ENCODE data around the gene CENPT. TPM values are rescaled to one million over a fixed set of nuclear protein-coding genes. Genes with fewer than 3 reads are reported as not detected.

Gene CENPT
- polyA plus RNA-seq, 2 of the 4 experiments (the other 2 are of a cell fraction) = 19.1 to 36.9 TPM

DNA sequence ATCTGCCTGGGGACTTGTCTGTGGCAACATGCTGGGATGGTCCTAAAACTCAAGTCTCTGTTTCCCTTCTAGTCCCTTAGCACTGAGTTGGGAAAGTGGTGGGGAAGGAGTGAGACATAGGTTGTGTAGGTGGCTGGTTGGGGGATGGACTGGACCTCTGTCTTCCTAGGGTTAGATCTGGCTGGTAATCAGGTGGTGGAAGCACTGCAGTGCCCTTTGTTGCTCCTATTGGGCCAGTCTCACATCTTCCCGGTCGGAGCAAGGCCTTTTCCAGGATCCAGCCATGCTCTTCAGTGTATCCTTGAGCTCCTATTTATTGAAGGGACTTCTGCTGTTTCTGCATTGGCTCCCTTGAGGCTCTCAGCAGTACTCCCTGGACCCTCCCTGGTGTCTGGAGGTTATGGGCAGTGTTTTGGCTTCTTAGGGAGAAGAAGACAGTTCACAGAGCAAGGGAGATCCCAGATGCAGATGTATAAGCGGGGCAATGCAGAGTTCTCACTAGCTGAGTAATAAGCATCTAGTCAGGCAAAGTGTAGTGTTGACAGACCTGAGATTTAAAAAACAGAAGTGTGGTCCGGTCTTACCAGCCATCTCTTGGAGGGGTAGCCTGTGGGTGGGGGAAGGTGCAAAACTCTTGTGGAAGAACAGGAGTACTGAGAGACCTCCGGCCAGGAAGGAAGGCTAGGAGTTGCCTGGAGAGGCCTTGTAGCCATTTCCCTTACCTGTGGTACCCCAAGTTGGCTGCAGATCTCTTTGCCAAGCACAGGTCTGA lies 2.0 kb downstream of the CENPT start:
- H3K4me1 ChIP-seq = peaks cover 40% of the 10 kb centered on the region
- 87% methylated on average over 5 of the region's 5 CpGs for WGBS (ENCODE audit: missing lambda C conversion rate)
- no peak for FAIRE-seq
- no peak for DNase-seq (ENCODE audit: low read depth in 1 of 2, low spot score in 1 of 2)
- peak overlapping the region; percentile 93 for H3K4me3 ChIP-seq
- H3K4me2 ChIP-seq = peak overlapping the region; percentile 87
- TF ChIP-seq POLR2A (IDR thresholded peaks at IDR 0.05; ENCODE audit: low read length) = no peak
- TF ChIP-seq CEBPB (IDR thresholded peaks at IDR 0.05) = no peak
- TF ChIP-seq, protein P1, sequence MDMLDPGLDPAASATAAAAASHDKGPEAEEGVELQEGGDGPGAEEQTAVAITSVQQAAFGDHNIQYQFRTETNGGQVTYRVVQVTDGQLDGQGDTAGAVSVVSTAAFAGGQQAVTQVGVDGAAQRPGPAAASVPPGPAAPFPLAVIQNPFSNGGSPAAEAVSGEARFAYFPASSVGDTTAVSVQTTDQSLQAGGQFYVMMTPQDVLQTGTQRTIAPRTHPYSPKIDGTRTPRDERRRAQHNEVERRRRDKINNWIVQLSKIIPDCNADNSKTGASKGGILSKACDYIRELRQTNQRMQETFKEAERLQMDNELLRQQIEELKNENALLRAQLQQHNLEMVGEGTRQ (IDR thresholded peaks at IDR 0.05) = no peak
- TF ChIP-seq MYC (IDR thresholded peaks at IDR 0.05; ENCODE audit: borderline replicate concordance, low read length) = no peak
- no peak for TF ChIP-seq KDM5A (IDR thresholded peaks at IDR 0.05)
- no peak for TF ChIP-seq SREBF2 (IDR thresholded peaks at IDR 0.05)
- TF ChIP-seq ZNF302 (CRISPR knock-in tag; IDR thresholded peaks at IDR 0.05) = no peak
- no peak for TF ChIP-seq EHMT2 (IDR thresholded peaks at IDR 0.05; ENCODE audit: low read depth)
- no peak for TF ChIP-seq EHF (CRISPR knock-in tag; IDR thresholded peaks at IDR 0.05)
- TF ChIP-seq HDAC2 (IDR thresholded peaks at IDR 0.05) = no peak
- TF ChIP-seq, protein P2, sequence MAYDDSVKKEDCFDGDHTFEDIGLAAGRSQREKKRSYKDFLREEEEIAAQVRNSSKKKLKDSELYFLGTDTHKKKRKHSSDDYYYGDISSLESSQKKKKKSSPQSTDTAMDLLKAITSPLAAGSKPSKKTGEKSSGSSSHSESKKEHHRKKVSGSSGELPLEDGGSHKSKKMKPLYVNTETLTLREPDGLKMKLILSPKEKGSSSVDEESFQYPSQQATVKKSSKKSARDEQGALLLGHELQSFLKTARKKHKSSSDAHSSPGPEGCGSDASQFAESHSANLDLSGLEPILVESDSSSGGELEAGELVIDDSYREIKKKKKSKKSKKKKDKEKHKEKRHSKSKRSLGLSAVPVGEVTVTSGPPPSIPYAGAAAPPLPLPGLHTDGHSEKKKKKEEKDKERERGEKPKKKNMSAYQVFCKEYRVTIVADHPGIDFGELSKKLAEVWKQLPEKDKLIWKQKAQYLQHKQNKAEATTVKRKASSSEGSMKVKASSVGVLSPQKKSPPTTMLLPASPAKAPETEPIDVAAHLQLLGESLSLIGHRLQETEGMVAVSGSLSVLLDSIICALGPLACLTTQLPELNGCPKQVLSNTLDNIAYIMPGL (CRISPR knock-in tag; IDR thresholded peaks at IDR 0.05; ENCODE audit: borderline replicate concordance) = no peak
- no peak for TF ChIP-seq CHD4 (IDR thresholded peaks at IDR 0.05; ENCODE audit: borderline replicate concordance)
- no peak for TF ChIP-seq JUN (IDR thresholded peaks at IDR 0.05)
- TF ChIP-seq ZSCAN20 (CRISPR knock-in tag; IDR thresholded peaks at IDR 0.05) = no peak
- TF ChIP-seq KDM1A (IDR thresholded peaks at IDR 0.05; ENCODE audit: low read depth) = no peak
- TF ChIP-seq FOSL2 (IDR thresholded peaks at IDR 0.05) = no peak
- no peak for TF ChIP-seq FOSL2 (CRISPR knock-in tag; IDR thresholded peaks at IDR 0.05)
- TF ChIP-seq HEYL (CRISPR knock-in tag; IDR thresholded peaks at IDR 0.05) = no peak
- TF ChIP-seq EP300 (IDR thresholded peaks at IDR 0.05) = no peak
- no peaks in the 10 kb centered on the region for H3K9me3 ChIP-seq
- peak overlapping the region; percentile 89 to 98 for H3K27ac ChIP-seq
- no peak for ATAC-seq
- POLR2A ChIA-PET = interaction anchor here (0.7 to 0.9 kb wide), 4 partner anchors 12 to 39 kb away, joined by 4 to 7 read pairs (median 4); partner anchors contain the start of genes RANBP10 and TSNAXIP1
- CTCF ChIA-PET = interaction anchor here (1.1 to 4.1 kb wide), 4 partner anchors 22 to 64 kb away, joined by 3 to 38 read pairs (median 4); no protein-coding TSS in a partner anchor

DNA sequence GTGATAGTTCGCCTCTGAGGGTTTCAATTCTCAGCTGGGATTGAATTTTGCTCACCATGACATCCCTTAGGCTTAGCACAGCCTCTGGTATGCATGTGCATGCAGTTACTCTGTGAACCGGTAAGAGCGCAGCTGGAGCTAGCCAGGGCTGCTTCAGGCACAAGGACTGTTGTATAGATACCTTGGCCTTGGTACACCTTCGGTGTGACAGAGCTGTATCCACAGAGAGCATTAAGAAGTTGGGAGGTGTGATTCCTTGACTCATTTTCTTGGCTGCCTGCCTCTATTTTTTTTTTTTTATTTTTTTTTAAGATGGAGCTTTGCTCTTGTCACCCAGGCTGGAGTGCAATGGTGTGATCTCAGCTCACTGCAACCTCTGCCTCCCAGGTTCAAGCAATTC lies 3.0 kb downstream of the CENPT start:
- H3K4me3 ChIP-seq = no peak overlapping the region

More for the DNA sequence above, 3.0 kb downstream of the CENPT start:
- WGBS (ENCODE audit: missing lambda C conversion rate) = 90% methylated on average over 4 of the region's 4 CpGs
- Histone ChIP-seq H3K4me2 (peak overlapping the region; percentile 87), H3K27ac (no peak overlapping the region), H3K9me3 (no peaks in the 10 kb centered on the region), H3K4me1 (peaks cover 40% of the 10 kb centered on the region)
- ChIA-PET CTCF (interaction anchor here (1.1 to 4.1 kb wide), 4 partner anchors 23 to 84 kb away, joined by 3 to 38 read pairs (median 4); no protein-coding TSS in a partner anchor), POLR2A (no interaction called here)
- ATAC-seq = no peak
- TF ChIP-seq KDM1A (IDR thresholded peaks at IDR 0.05; ENCODE audit: low read depth) = no peak
- TF ChIP-seq, protein P3, sequence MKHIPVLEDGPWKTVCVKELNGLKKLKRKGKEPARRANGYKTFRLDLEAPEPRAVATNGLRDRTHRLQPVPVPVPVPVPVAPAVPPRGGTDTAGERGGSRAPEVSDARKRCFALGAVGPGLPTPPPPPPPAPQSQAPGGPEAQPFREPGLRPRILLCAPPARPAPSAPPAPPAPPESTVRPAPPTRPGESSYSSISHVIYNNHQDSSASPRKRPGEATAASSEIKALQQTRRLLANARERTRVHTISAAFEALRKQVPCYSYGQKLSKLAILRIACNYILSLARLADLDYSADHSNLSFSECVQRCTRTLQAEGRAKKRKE (CRISPR knock-in tag; IDR thresholded peaks at IDR 0.05; ENCODE audit: low read depth) = no peak
- no peak for TF ChIP-seq NPAS2 (CRISPR knock-in tag; IDR thresholded peaks at IDR 0.05; ENCODE audit: borderline replicate concordance)
- TF ChIP-seq HOXB13 (CRISPR knock-in tag; IDR thresholded peaks at IDR 0.05; ENCODE audit: low read depth) = no peak
- TF ChIP-seq HDAC2 (IDR thresholded peaks at IDR 0.05) = no peak
- TF ChIP-seq, protein P4, sequence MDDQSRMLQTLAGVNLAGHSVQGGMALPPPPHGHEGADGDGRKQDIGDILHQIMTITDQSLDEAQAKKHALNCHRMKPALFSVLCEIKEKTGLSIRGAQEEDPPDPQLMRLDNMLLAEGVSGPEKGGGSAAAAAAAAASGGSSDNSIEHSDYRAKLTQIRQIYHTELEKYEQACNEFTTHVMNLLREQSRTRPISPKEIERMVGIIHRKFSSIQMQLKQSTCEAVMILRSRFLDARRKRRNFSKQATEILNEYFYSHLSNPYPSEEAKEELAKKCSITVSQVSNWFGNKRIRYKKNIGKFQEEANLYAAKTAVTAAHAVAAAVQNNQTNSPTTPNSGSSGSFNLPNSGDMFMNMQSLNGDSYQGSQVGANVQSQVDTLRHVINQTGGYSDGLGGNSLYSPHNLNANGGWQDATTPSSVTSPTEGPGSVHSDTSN (IDR thresholded peaks at IDR 0.05) = no peak
- TF ChIP-seq MAFK (IDR thresholded peaks at IDR 0.05; ENCODE audit: partially characterized antibody) = no peak
- TF ChIP-seq CHD2 (IDR thresholded peaks at IDR 0.05; ENCODE audit: low read length, partially characterized antibody) = no peak
- no peak for TF ChIP-seq KDM5A (IDR thresholded peaks at IDR 0.05)
- no peak for TF ChIP-seq SMC3 (IDR thresholded peaks at IDR 0.05)
- TF ChIP-seq HOXB5 (CRISPR knock-in tag; IDR thresholded peaks at IDR 0.05) = no peak
- TF ChIP-seq MYC (IDR thresholded peaks at IDR 0.05; ENCODE audit: borderline replicate concordance, low read length) = no peak
- no peak for TF ChIP-seq JUNB (IDR thresholded peaks at IDR 0.05)
- no peak for TF ChIP-seq RFX5 (IDR thresholded peaks at IDR 0.05)
- no peak for TF ChIP-seq BHLHE40 (IDR thresholded peaks at IDR 0.05; ENCODE audit: low read depth, low read length)
- TF ChIP-seq, protein P1 (IDR thresholded peaks at IDR 0.05) = no peak
- TF ChIP-seq GATA3 (IDR thresholded peaks at IDR 0.05; ENCODE audit: borderline replicate concordance) = no peak
- TF ChIP-seq, protein P5, sequence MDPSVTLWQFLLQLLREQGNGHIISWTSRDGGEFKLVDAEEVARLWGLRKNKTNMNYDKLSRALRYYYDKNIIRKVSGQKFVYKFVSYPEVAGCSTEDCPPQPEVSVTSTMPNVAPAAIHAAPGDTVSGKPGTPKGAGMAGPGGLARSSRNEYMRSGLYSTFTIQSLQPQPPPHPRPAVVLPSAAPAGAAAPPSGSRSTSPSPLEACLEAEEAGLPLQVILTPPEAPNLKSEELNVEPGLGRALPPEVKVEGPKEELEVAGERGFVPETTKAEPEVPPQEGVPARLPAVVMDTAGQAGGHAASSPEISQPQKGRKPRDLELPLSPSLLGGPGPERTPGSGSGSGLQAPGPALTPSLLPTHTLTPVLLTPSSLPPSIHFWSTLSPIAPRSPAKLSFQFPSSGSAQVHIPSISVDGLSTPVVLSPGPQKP (IDR thresholded peaks at IDR 0.05; ENCODE audit: low read depth, low read length) = no peak
- DNase-seq (ENCODE audit: low read depth in 1 of 2, low spot score in 1 of 2) = no peak
- FAIRE-seq = no peak
